COLO829 (cell line): ENCODE data around the gene LRCH1.
A peak's percentile ranks its signal among the peaks of the same experiment; 100 is the strongest.

Source experiments
- DNase-seq: peaks from one replicate; pipeline ENCODE4 v3.0.0; 2012; ENCODE audit warnings: low spot score

The LRCH1 gene

GRCh38 chr13:46615888-46616531 is 63.0 kb downstream of the LRCH1 start:
- peak; percentile 66 for DNase-seq

- no peak for DNase-seq
Measured at GRCh38 chr13:46617229-46617721, 64.3 kb downstream of the LRCH1 start.

- no peak for DNase-seq
Measured at GRCh38 chr13:46617885-46618284, 64.9 kb downstream of the LRCH1 start.

- DNase-seq: no peak
Measured at GRCh38 chr13:46618694-46619254, 65.8 kb downstream of the LRCH1 start.

GRCh38 chr13:46620029-46620428 is 67.1 kb downstream of the LRCH1 start:
- no peak for DNase-seq

GRCh38 chr13:46620471-46620870 is 67.5 kb downstream of the LRCH1 start:
- DNase-seq: no peak

- DNase-seq: no peak
Measured at GRCh38 chr13:46621133-46621532, 68.2 kb downstream of the LRCH1 start.

- DNase-seq: no peak
Measured at GRCh38 chr13:46621792-46622629, 69.0 kb downstream of the LRCH1 start.

GRCh38 chr13:46622630-46623256 is 69.8 kb downstream of the LRCH1 start:
- DNase-seq: no peak

- DNase-seq: no peak
Measured at GRCh38 chr13:46624353-46624752, 71.4 kb downstream of the LRCH1 start.

GRCh38 chr13:46624821-46625220 is 71.9 kb downstream of the LRCH1 start:
- no peak for DNase-seq

GRCh38 chr13:46627462-46627861 is 74.5 kb downstream of the LRCH1 start:
- no peak for DNase-seq

GRCh38 chr13:46628622-46629365 is 75.8 kb downstream of the LRCH1 start:
- DNase-seq: no peak

GRCh38 chr13:46629811-46630413 is 76.9 kb downstream of the LRCH1 start:
- no peak for DNase-seq

GRCh38 chr13:46630431-46631178 is 77.6 kb downstream of the LRCH1 start:
- DNase-seq: no peak

GRCh38 chr13:46631179-46631542 is 78.2 kb downstream of the LRCH1 start:
- DNase-seq: no peak

- DNase-seq: no peak
Measured at GRCh38 chr13:46632176-46632575, 79.2 kb downstream of the LRCH1 start.

GRCh38 chr13:46633416-46633815 is 80.4 kb downstream of the LRCH1 start:
- no peak for DNase-seq

- no peak for DNase-seq
Measured at GRCh38 chr13:46636451-46636850, 83.5 kb downstream of the LRCH1 start.

GRCh38 chr13:46637213-46637612 is 84.2 kb downstream of the LRCH1 start:
- no peak for DNase-seq

GRCh38 chr13:46638262-46638661 is 85.3 kb downstream of the LRCH1 start:
- no peak for DNase-seq
